ENCODE results near the gene NDC80.

NDC80 gene

GRCh38 chr18:2571200-2572170 is at the start of gene NDC80, which contains the start of gene METTL4:
TSS of gene NDC80 (plus strand) at chr18:2571557. CDS start at chr18:2572986, 1,429 bp downstream.
TSS of gene METTL4 (minus strand) at chr18:2571505. CDS start at chr18:2567216, 4,289 bp downstream.
- peak; percentile 94 for DNase-seq

GRCh38 chr18:2522112-2522511 is 49.2 kb upstream of the NDC80 start:
- no peak for DNase-seq

- peak; percentile 39 for DNase-seq
These were observed 46.6 kb upstream of the NDC80 start for GRCh38 chr18:2524794-2525198.

- DNase-seq: peak; percentile 59
These were observed 45.0 kb upstream of the NDC80 start for GRCh38 chr18:2526329-2526728.

GRCh38 chr18:2529154-2529553 is 42.2 kb upstream of the NDC80 start:
- DNase-seq: no peak

GRCh38 chr18:2531751-2532150 is 39.6 kb upstream of the NDC80 start:
- no peak for DNase-seq

- no peak for DNase-seq
These were observed 38.6 kb upstream of the NDC80 start for GRCh38 chr18:2532797-2533196.

GRCh38 chr18:2534906-2535305 is 36.5 kb upstream of the NDC80 start:
- DNase-seq: no peak

GRCh38 chr18:2535419-2535910 is 35.9 kb upstream of the NDC80 start:
- no peak for DNase-seq

GRCh38 chr18:2536063-2536462 is 35.3 kb upstream of the NDC80 start:
- DNase-seq: no peak

GRCh38 chr18:2536493-2536892 is 34.9 kb upstream of the NDC80 start:
- DNase-seq: no peak

- no peak for DNase-seq
These were observed 34.1 kb upstream of the NDC80 start for GRCh38 chr18:2537296-2537695.

GRCh38 chr18:2538236-2538635 is 33.1 kb upstream of the NDC80 start:
- no peak for DNase-seq

GRCh38 chr18:2538844-2539243 is 32.5 kb upstream of the NDC80 start:
- DNase-seq: no peak

- DNase-seq: no peak
These were observed 30.8 kb upstream of the NDC80 start for GRCh38 chr18:2540575-2540974.

GRCh38 chr18:2541925-2542563 is 29.3 kb upstream of the NDC80 start:
- DNase-seq: peak; percentile 43

GRCh38 chr18:2545155-2545554 is 26.2 kb upstream of the NDC80 start:
- DNase-seq: no peak

GRCh38 chr18:2547477-2548087 is 23.8 kb upstream of the NDC80 start:
- DNase-seq: peak; percentile 55

- no peak for DNase-seq
These were observed 21.9 kb upstream of the NDC80 start for GRCh38 chr18:2549462-2549861.

- DNase-seq: no peak
These were observed 19.9 kb upstream of the NDC80 start for GRCh38 chr18:2551425-2551824.

- DNase-seq: no peak
These were observed 16.7 kb upstream of the NDC80 start for GRCh38 chr18:2554696-2555095.

GRCh38 chr18:2555895-2556294 is 15.5 kb upstream of the NDC80 start:
- DNase-seq: no peak

- no peak for DNase-seq
These were observed 13.8 kb upstream of the NDC80 start for GRCh38 chr18:2557536-2557935.

Data from NCI-H146 (cell line).